Nephron (organoid): ENCODE data around the gene HLTF.

Experiments
- H3K27ac Mint-ChIP-seq, 3 experiments: 2 replicates each; pipeline ENCODE4 v1.8.0; 2020; ENCODE audit warnings: mixed read lengths in 3 of 3, mild to moderate bottlenecking in 2 of 3, moderate library complexity in 1 of 3
- H3K27me3 Mint-ChIP-seq: 2 replicates; pipeline ENCODE4 v1.8.0; 2021; ENCODE audit warnings: low read depth, mild to moderate bottlenecking, moderate library complexity, mixed read lengths
- H3K36me3 Mint-ChIP-seq: 2 replicates; pipeline ENCODE4 v1.8.0; 2020; ENCODE audit warnings: low read depth, mixed read lengths
- H3K4me1 Mint-ChIP-seq: 2 replicates; pipeline ENCODE4 v1.8.0; 2020; ENCODE audit warnings: mixed read lengths
- H3K4me3 Mint-ChIP-seq, 3 experiments: 2 replicates each; pipeline ENCODE4 v1.8.0; 2020; ENCODE audit warnings: mild to moderate bottlenecking in 3 of 3, mixed read lengths in 3 of 3, moderate library complexity in 2 of 3
- H3K9me3 Mint-ChIP-seq: 2 replicates; pipeline ENCODE4 v1.8.0; 2020; ENCODE audit warnings: mixed read lengths
- CTCF ChIP-seq, 3 experiments: fragments of 200-600 bp; sonication (generic); IDR thresholded peaks; one replicate each; pipeline ENCODE4 v1.5.0; 2021; ENCODE audit warnings: antibody characterized with exemption in 3 of 3; ENCODE audit not compliant: unreplicated experiment in 3 of 3

HLTF gene

GRCh38 chr3:149081772-149082171 lies 4.6 kb downstream of the HLTF start:
- H3K27me3 Mint-ChIP-seq: no peaks in the 10 kb centered on the region
- H3K9me3 Mint-ChIP-seq: no peaks in the 10 kb centered on the region
- H3K36me3 Mint-ChIP-seq: peaks cover 45% of the 10 kb centered on the region
- H3K4me3 Mint-ChIP-seq: no peak overlapping the region
- peaks cover 23% of the 10 kb centered on the region for H3K4me1 Mint-ChIP-seq
- no peak for TF ChIP-seq CTCF (IDR thresholded peaks at IDR 0.05; ENCODE audit: unreplicated experiment in 3 of 3)
- H3K27ac Mint-ChIP-seq: no peak overlapping the region

- H3K4me3 Mint-ChIP-seq: no peak overlapping the region
- H3K27ac Mint-ChIP-seq: no peak overlapping the region
- H3K9me3 Mint-ChIP-seq: no peaks in the 10 kb centered on the region
- TF ChIP-seq CTCF (IDR thresholded peaks at IDR 0.05; ENCODE audit: unreplicated experiment in 3 of 3): no peak
- H3K4me1 Mint-ChIP-seq: peaks cover 22% of the 10 kb centered on the region
- no peaks in the 10 kb centered on the region for H3K27me3 Mint-ChIP-seq
- H3K36me3 Mint-ChIP-seq: peaks cover 44% of the 10 kb centered on the region
Measured at GRCh38 chr3:149080699-149081091, 5.6 kb downstream of the HLTF start.

DNA sequence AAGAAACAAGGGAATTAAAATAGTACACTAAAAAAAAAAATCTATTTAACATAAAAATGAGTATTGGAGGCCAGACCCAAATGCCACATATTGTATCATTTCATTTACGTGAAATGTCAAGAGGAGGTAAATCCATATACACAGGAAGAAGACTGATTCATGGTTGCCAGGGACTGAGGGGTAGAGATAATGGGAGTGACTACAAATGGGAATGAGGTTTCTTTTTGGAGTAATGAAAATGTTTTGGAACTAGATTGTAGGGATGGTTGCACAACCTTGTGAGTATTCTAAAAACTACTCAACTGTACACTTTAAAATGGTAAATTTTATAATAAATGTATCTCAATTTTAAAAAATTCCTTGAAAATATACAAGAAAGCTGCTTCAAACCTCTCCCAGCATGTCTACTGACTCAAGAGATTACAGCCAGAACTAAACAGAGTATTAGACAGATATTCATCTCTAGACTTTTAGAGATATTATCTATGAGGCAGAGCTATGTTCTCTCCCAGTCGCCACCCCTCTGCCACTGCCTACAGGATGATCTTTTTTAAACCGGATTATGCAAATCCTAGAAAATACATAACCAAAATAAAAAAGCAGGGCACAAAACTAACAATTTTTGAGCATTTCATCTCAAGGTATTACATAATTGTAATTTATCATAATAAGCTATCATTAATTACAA lies 6.2 kb downstream of the HLTF start:
- Mint-ChIP-seq H3K27me3 (no peaks in the 10 kb centered on the region), H3K9me3 (no peaks in the 10 kb centered on the region), H3K4me3 (no peak overlapping the region), H3K36me3 (peaks cover 42% of the 10 kb centered on the region), H3K4me1 (peaks cover 19% of the 10 kb centered on the region), H3K27ac (no peak overlapping the region)
- no peak for TF ChIP-seq CTCF (IDR thresholded peaks at IDR 0.05; ENCODE audit: unreplicated experiment in 3 of 3)

DNA sequence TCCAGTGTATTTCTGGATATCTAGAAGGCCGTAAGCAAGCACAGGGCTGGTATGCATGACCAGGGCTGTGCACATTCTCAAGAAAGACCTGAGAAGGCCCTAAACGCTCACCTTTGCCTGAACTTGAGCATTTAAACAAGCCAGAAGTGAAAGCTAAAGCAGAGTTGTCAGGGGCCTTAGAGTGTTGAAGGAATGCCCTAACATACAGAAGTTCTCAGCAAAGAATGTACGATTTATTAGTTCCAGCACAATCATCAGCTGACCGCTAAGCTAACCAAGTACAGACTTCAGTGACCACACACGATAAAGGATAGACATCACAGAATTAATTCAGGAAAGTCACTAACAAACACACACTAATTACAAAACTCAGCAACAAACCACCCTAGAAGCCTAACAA lies 8.7 kb downstream of the HLTF start:
- H3K36me3 Mint-ChIP-seq: peaks cover 44% of the 10 kb centered on the region
- no peaks in the 10 kb centered on the region for H3K27me3 Mint-ChIP-seq
- no peaks in the 10 kb centered on the region for H3K9me3 Mint-ChIP-seq
- H3K4me1 Mint-ChIP-seq: peaks cover 5% of the 10 kb centered on the region
- H3K4me3 Mint-ChIP-seq: no peak overlapping the region
- peak overlapping the region; percentile 87 to 97 (median 95) for H3K27ac Mint-ChIP-seq
- TF ChIP-seq CTCF (IDR thresholded peaks at IDR 0.05; ENCODE audit: unreplicated experiment in 3 of 3): no peak

DNA sequence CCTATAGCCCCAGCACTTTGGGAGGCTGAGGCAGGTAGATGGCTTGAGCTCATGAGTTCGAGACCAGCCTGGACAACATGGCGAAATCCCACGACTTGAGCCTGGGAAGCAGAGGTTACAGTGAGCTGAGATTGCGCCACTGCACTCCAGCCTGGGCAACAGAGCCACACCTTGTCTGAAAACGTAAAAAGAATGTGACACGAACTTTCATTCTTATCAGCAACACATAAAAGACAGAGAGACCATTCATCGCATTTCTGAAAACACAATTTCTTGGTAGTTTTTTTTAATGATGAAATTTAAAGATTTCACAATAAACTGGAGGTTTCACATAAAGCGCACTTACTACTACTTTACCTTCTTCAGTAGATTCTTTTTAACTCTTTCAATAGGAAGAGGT lies 18.4 kb downstream of the HLTF start:
- Mint-ChIP-seq H3K4me1 (no peaks in the 10 kb centered on the region), H3K4me3 (no peak overlapping the region), H3K27ac (no peak overlapping the region), H3K36me3 (peaks cover 62% of the 10 kb centered on the region), H3K9me3 (no peaks in the 10 kb centered on the region), H3K27me3 (no peaks in the 10 kb centered on the region)
- TF ChIP-seq CTCF (IDR thresholded peaks at IDR 0.05; ENCODE audit: unreplicated experiment in 3 of 3): no peak

DNA sequence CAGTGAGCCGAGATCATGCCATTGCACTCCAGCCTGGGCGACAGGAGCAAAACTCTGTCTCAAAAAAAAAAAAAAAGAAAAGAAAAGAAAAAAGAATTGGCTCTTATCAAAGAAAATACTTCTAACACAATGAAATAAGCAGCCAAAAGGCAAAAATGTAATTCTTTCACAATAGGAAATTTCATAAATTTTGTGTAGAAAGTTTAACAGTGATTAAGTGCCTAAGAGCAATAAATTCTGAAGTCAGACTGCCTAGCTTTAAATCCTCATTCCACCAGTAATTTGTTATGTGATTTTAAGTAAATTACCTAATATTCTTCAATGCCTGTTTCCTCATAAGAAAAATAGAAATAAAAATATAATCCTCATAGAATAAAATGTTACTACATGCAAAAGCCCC lies 24.6 kb downstream of the HLTF start:
- Mint-ChIP-seq H3K27me3 (no peaks in the 10 kb centered on the region), H3K36me3 (peaks cover 71% of the 10 kb centered on the region), H3K9me3 (no peaks in the 10 kb centered on the region), H3K27ac (no peak overlapping the region), H3K4me3 (no peak overlapping the region), H3K4me1 (no peaks in the 10 kb centered on the region)
- TF ChIP-seq CTCF (IDR thresholded peaks at IDR 0.05; ENCODE audit: unreplicated experiment in 3 of 3): no peak
